IMR-90 (cell line): ENCODE data around the gene DNAJC12. TPM values are rescaled to one million over a fixed set of nuclear protein-coding genes. Genes with fewer than 3 reads are reported as not detected.

Experiments
- ATAC-seq: fragments of 200-7000 bp; cut with Tn5 transposase; 2 replicates; pipeline ENCODE4 v1.9.1; 2020; ENCODE audit warnings: low read depth, mild to moderate bottlenecking, moderate library complexity
- BruUV-seq: library from RNA; stranded (reverse); fragments of 400-500 nt; replicated peaks from 2 replicates; lab custom pipeline; 2021; lab: Mats Ljungman, UMichigan
- CTCF ChIA-PET: fragments of 300-600 bp; formaldehyde crosslinking; extraction: SDS; loops from one replicate; lab custom pipeline; 2021; ENCODE audit warnings: antibody characterized with exemption; lab: Yijun Ruan, JAX
- POLR2A ChIA-PET: fragments of 300-600 bp; sonication (Branson Sonifier 250); formaldehyde crosslinking; loops from one replicate; lab custom pipeline; 2022; ENCODE audit warnings: antibody characterized with exemption; ENCODE audit not compliant: unreplicated experiment; lab: Charles Lee
- DNase-seq: peaks from one replicate; pipeline ENCODE4 v3.0.0; 2013
- H2AFZ ChIP-seq: replicated peaks from 2 replicates; pipeline ENCODE3; 2013; ENCODE audit warnings: low read length, mild to moderate bottlenecking; ENCODE audit not compliant: poor library complexity
- H2AK5ac ChIP-seq: 2 replicates; pipeline ENCODE4 v1.6.1; 2013; ENCODE audit warnings: low read depth, low read length, inconsistent platforms
- H2AK9ac ChIP-seq: replicated peaks from 2 replicates; pipeline ENCODE3; 2013; ENCODE audit warnings: mild to moderate bottlenecking, low read depth, low read length, moderate library complexity; ENCODE audit not compliant: poor library complexity
- H2BK120ac ChIP-seq: 2 replicates; pipeline ENCODE4 v1.6.1; 2013; ENCODE audit warnings: low read depth, low read length, inconsistent platforms
- H2BK15ac ChIP-seq: 3 replicates; pipeline ENCODE4 v1.6.1; 2013; ENCODE audit warnings: low read depth, low read length, inconsistent platforms
- H2BK20ac ChIP-seq: 2 replicates; pipeline ENCODE4 v1.6.1; 2013; ENCODE audit warnings: low read depth, mild to moderate bottlenecking, inconsistent platforms, low read length, moderate library complexity
- H2BK5ac ChIP-seq: 2 replicates; pipeline ENCODE4 v1.6.1; 2013; ENCODE audit warnings: mild to moderate bottlenecking, low read depth, low read length, inconsistent platforms; ENCODE audit not compliant: poor library complexity, severe bottlenecking
- H3K14ac ChIP-seq: replicated peaks from 2 replicates; pipeline ENCODE4 v1.6.1; 2013; ENCODE audit warnings: low read depth, low read length, inconsistent platforms
- H3K18ac ChIP-seq: 2 replicates; pipeline ENCODE4 v1.6.1; 2013; ENCODE audit warnings: low read depth, low read length, control low read depth
- H3K23ac ChIP-seq: 2 replicates; pipeline ENCODE4 v1.6.1; 2013; ENCODE audit warnings: low read depth, low read length, inconsistent platforms
- H3K27ac ChIP-seq: 2 replicates; pipeline ENCODE4 v1.5.1; 2013; ENCODE audit warnings: mild to moderate bottlenecking, control low read depth, low read length; ENCODE audit not compliant: insufficient read depth
- H3K27me3 ChIP-seq: 2 replicates; pipeline ENCODE4 v1.6.1; 2013; ENCODE audit warnings: low read length; ENCODE audit not compliant: control insufficient read depth, insufficient read depth
- H3K36me3 ChIP-seq: 2 replicates; pipeline ENCODE4 v1.6.1; 2013; ENCODE audit warnings: low read length, mixed read lengths; ENCODE audit not compliant: control insufficient read depth, insufficient read depth
- H3K4ac ChIP-seq: 2 replicates; pipeline ENCODE4 v1.6.1; 2013; ENCODE audit warnings: low read depth, low read length, inconsistent platforms
- H3K4me1 ChIP-seq: 2 replicates; pipeline ENCODE4 v1.6.1; 2013; ENCODE audit warnings: low read length, mixed read lengths; ENCODE audit not compliant: control insufficient read depth, insufficient read depth
- H3K4me2 ChIP-seq: 2 replicates; pipeline ENCODE4 v1.6.1; 2013; ENCODE audit warnings: low read depth, mild to moderate bottlenecking, control low read depth, low read length, moderate library complexity
- H3K4me3 ChIP-seq: 2 replicates; pipeline ENCODE4 v1.5.1; 2013; ENCODE audit warnings: low read depth, mild to moderate bottlenecking, control low read depth, low read length, moderate library complexity; ENCODE audit not compliant: insufficient read depth
- H3K56ac ChIP-seq: 2 replicates; pipeline ENCODE4 v1.6.1; 2013; ENCODE audit warnings: low read length, inconsistent platforms; ENCODE audit not compliant: insufficient read depth; ENCODE audit errors: extremely low read depth
- H3K79me1 ChIP-seq, 2 experiments: 2 replicates each; pipeline ENCODE4 v1.6.1; 2013; ENCODE audit warnings: low read length in 2 of 2, inconsistent platforms in 1 of 2, low read depth in 1 of 2
- H3K9ac ChIP-seq: 2 replicates; pipeline ENCODE4 v1.6.1; 2013; ENCODE audit warnings: low read depth, low read length, control low read depth
- H3K9me1 ChIP-seq: 2 replicates; pipeline ENCODE4 v1.6.1; 2013; ENCODE audit warnings: low read length, inconsistent platforms; ENCODE audit not compliant: insufficient read depth
- H3K9me3 ChIP-seq: 2 replicates; pipeline ENCODE4 v1.6.1; 2013; ENCODE audit warnings: low read length; ENCODE audit not compliant: control insufficient read depth, insufficient read depth
- H4K20me1 ChIP-seq: 2 replicates; pipeline ENCODE4 v1.6.1; 2013; ENCODE audit warnings: low read length, inconsistent platforms; ENCODE audit not compliant: insufficient read depth
- H4K5ac ChIP-seq: 2 replicates; pipeline ENCODE4 v1.6.1; 2013; ENCODE audit warnings: mild to moderate bottlenecking, low read depth, low read length, control low read depth
- H4K8ac ChIP-seq, 2 experiments: 2 replicates each; pipeline ENCODE4 v1.6.1; 2013; ENCODE audit warnings: low read depth in 2 of 2, low read length in 2 of 2, control low read depth in 1 of 2, inconsistent platforms in 1 of 2
- H4K91ac ChIP-seq: 2 replicates; pipeline ENCODE4 v1.6.1; 2013; ENCODE audit warnings: low read depth, low read length, inconsistent platforms; ENCODE audit not compliant: insufficient read depth
- CEBPB ChIP-seq: IDR thresholded peaks from 2 replicates; pipeline ENCODE4 v1.6.1; 2012; ENCODE audit warnings: low read depth, low read length, improper control_type of control experiment
- MAFK ChIP-seq: IDR thresholded peaks from 2 replicates; pipeline ENCODE4 v1.6.1; 2012; ENCODE audit warnings: low read depth, low read length, improper control_type of control experiment
- MAZ ChIP-seq: IDR thresholded peaks from 2 replicates; pipeline ENCODE4 v1.6.1; 2012; ENCODE audit warnings: low read depth, mild to moderate bottlenecking, low read length, improper control_type of control experiment, moderate library complexity, borderline replicate concordance
- MXI1 ChIP-seq: IDR thresholded peaks from 2 replicates; pipeline ENCODE4 v1.6.1; 2012; ENCODE audit warnings: low read depth, mild to moderate bottlenecking, low read length, moderate library complexity, borderline replicate concordance
- WGBS, 2 experiments: methylation state at CpG; one replicate each; pipeline versions ENCODE4 v1.1.5 to v1.1.7; 2013; ENCODE audit warnings: missing lambda C conversion rate in 2 of 2; ENCODE audit not compliant: insufficient read length in 1 of 2; ENCODE audit errors: extremely low coverage in 2 of 2; 5-methylcytosine and 5-hydroxymethylcytosine counted together
- dilution Hi-C: fragments of 300-500 bp; cut with HindIII; formaldehyde crosslinking; loops from one replicate; pipeline ENCODE4 v1.14.3; 2018; ENCODE audit warnings: low sequenced_read_pairs; ENCODE audit not compliant: unreplicated experiment
- in situ Hi-C: fragments of 300-500 bp; cut with MboI; formaldehyde crosslinking; loops from 3 replicates; pipeline ENCODE4 v1.14.3; 2019; ENCODE audit warnings: low sequenced_read_pairs, inconsistent platforms, mixed read lengths
- intact Hi-C: fragments of 100-400 bp; cut with micrococcal nuclease; formaldehyde crosslinking; loops from 2 replicates; pipeline ENCODE4 v1.10.0; 2022
- polyA plus RNA-seq, 3 experiments: library from polyadenylated mRNA; depleted of rRNA; stranded (reverse); fragments of >200 nt; gene quantifications; 2 replicates each; pipeline ENCODE4 v1.2.3, GENCODE V29; 2012; ENCODE audit warnings: low replicate concordance in 1 of 3
- total RNA-seq: library from RNA; depleted of rRNA; stranded (reverse); fragments of >200 nt; gene quantifications from 2 replicates; pipeline ENCODE4 v1.2.3, GENCODE V29; 2012

The DNAJC12 gene
- total and polyA plus RNA-seq, 2 of the 4 experiments (the other 2 are of a cell fraction), result 2.3 to 2.9 TPM

DNA sequence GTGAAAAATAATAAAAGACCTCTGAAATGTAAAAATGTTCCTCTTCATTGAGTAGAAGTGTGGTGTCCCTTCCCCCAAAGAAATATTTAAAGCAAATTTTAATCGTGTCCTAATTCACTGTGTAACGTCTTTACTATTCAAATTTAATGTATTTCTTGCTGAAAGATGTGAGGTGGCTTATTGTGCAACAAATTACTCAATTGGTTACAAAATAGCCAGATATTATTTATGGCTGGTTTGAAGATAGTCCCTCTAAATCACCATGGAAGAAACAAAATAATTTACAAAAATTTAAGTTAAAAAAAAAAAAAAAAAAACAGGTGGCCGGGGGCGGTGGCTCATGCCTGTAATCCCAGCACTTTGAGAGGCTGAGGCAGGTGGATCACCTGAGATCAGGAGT is 43.7 kb downstream of the DNAJC12 start:
- Histone ChIP-seq H3K4ac (no peak overlapping the region), H3K4me2 (no peak overlapping the region), H2AK9ac (no peak overlapping the region), H2BK120ac (no peak overlapping the region), H3K27me3 (no peaks in the 10 kb centered on the region), H3K9ac (no peak overlapping the region), H4K91ac (no peak overlapping the region), H4K8ac (no peak overlapping the region), H2AFZ (no peak overlapping the region), H3K79me1 (no peaks in the 10 kb centered on the region), H3K18ac (no peak overlapping the region), H3K9me3 (no peaks in the 10 kb centered on the region), H3K27ac (no peak overlapping the region), H2BK15ac (no peak overlapping the region), H2BK20ac (no peak overlapping the region), H3K4me1 (peaks cover 2% of the 10 kb centered on the region; the same call in 1 of the 2 replicates), H3K4me3 (no peak overlapping the region), H3K56ac (no peak overlapping the region), H3K23ac (no peak overlapping the region), H4K20me1 (no peaks in the 10 kb centered on the region), H3K9me1 (no peaks in the 10 kb centered on the region; the same call in 1 of the 2 replicates), H3K36me3 (no peaks in the 10 kb centered on the region), H2BK5ac (no peak overlapping the region), H3K14ac (no peak overlapping the region), H4K5ac (no peak overlapping the region), H2AK5ac (no peak overlapping the region)
- DNase-seq (no peak), ATAC-seq (no peak)
- dilution Hi-C loops, result no loop called here
- TF ChIP-seq MAZ (no peak), CEBPB (no peak), MAFK (no peak), MXI1 (no peak)
- no TSS peak for BruUV-seq
- CTCF ChIA-PET, result no interaction called here
- in situ Hi-C loops, result no loop called here
- intact Hi-C loops, result no loop called here
- POLR2A ChIA-PET, result no interaction called here
- whole genome bisulfite sequencing, 2 experiments, result no CpG with 5 or more reads among the region's 4 CpGs
